ENCODE results near the gene LMTK2.

The LMTK2 gene

GRCh38 chr7:98106647-98107312 lies at the start of gene LMTK2:
Gene LMTK2 (plus strand): TSS chr7:98106862. CDS start chr7:98107178, 316 bp downstream.
- DNase-seq: peak; percentile 88

GRCh38 chr7:98057157-98057556 lies 49.5 kb upstream of the LMTK2 start:
- DNase-seq: no peak

- DNase-seq: no peak
Measured at GRCh38 chr7:98058186-98058585, 48.5 kb upstream of the LMTK2 start.

GRCh38 chr7:98064233-98064632 lies 42.4 kb upstream of the LMTK2 start:
- DNase-seq: no peak

GRCh38 chr7:98066208-98066607 lies 40.5 kb upstream of the LMTK2 start:
- no peak for DNase-seq

- DNase-seq: no peak
Measured at GRCh38 chr7:98066934-98067507, 39.6 kb upstream of the LMTK2 start.

- DNase-seq: no peak
Measured at GRCh38 chr7:98073047-98073446, 33.6 kb upstream of the LMTK2 start.

- no peak for DNase-seq
Measured at GRCh38 chr7:98075801-98076200, 30.9 kb upstream of the LMTK2 start.

GRCh38 chr7:98077762-98078161 lies 28.9 kb upstream of the LMTK2 start:
- DNase-seq: no peak

GRCh38 chr7:98078197-98078870 lies 28.3 kb upstream of the LMTK2 start:
- DNase-seq: no peak

- no peak for DNase-seq
Measured at GRCh38 chr7:98079891-98080648, 26.6 kb upstream of the LMTK2 start.

- DNase-seq: no peak
Measured at GRCh38 chr7:98081319-98081718, 25.3 kb upstream of the LMTK2 start.

- DNase-seq: no peak
Measured at GRCh38 chr7:98084631-98085030, 22.0 kb upstream of the LMTK2 start.

GRCh38 chr7:98085674-98086073 lies 21.0 kb upstream of the LMTK2 start:
- no peak for DNase-seq

GRCh38 chr7:98086281-98086718 lies 20.4 kb upstream of the LMTK2 start:
- DNase-seq: no peak

- no peak for DNase-seq
Measured at GRCh38 chr7:98088109-98088508, 18.6 kb upstream of the LMTK2 start.

GRCh38 chr7:98090116-98090515 lies 16.5 kb upstream of the LMTK2 start:
- no peak for DNase-seq

- DNase-seq: no peak
Measured at GRCh38 chr7:98091061-98091460, 15.6 kb upstream of the LMTK2 start.

GRCh38 chr7:98091523-98091922 lies 15.1 kb upstream of the LMTK2 start:
- DNase-seq: no peak

- DNase-seq: no peak
Measured at GRCh38 chr7:98097042-98097645, 9.5 kb upstream of the LMTK2 start.

- no peak for DNase-seq
Measured at GRCh38 chr7:98100088-98100487, 6.6 kb upstream of the LMTK2 start.

- no peak for DNase-seq
Measured at GRCh38 chr7:98102170-98102569, 4.5 kb upstream of the LMTK2 start.

- DNase-seq: no peak
Measured at GRCh38 chr7:98105942-98106544, 619 bp upstream of the LMTK2 start.
